Spleen (tissue), 7 donors: ENCODE results near the gene HOXB4.

Experiments used
- POLR2A ChIP-seq, 3 donors: fragments of 450-650 bp; IDR thresholded peaks; one replicate each; pipeline ENCODE4 v1.5.1; 2017; ENCODE audit warnings: antibody characterized with exemption in 3 of 3, mild to moderate bottlenecking in 1 of 3
- POLR2AphosphoS5 ChIP-seq, 3 donors: sonication (generic); formaldehyde crosslinking; IDR thresholded peaks; one replicate each; pipeline ENCODE4 v1.5.1; 2017; ENCODE audit warnings: antibody characterized with exemption in 3 of 3
- TF ChIP-seq, protein P1 (sequence below), 11 experiments: fragments of 200-600 bp in 7 of 11; fragments of 450-650 bp in 4 of 11; sonication (generic) in 4 of 11; IDR thresholded peaks in 8 of 11; conservative IDR thresholded peaks in 3 of 11; 1 replicate in 7 of 11; 2 replicates in 4 of 11; pipeline versions ENCODE4 v1.4.0 to v1.8.0; 2016 to 2021; ENCODE audit warnings: antibody characterized with exemption in 11 of 11, inconsistent platforms in 4 of 11, mild to moderate bottlenecking in 1 of 11
- donor health status: DM: no; HTN: no; CAD: no; lungs with moderate emphysema.
- donor health status: DM: no; HTN: no; CAD: no.
- donor health status: DM: no; HTN: no; CAD: no.

GRCh38 chr17:48596000-48596734 lies 18.0 kb upstream of the HOXB4 start:
- TF ChIP-seq, protein P1, sequence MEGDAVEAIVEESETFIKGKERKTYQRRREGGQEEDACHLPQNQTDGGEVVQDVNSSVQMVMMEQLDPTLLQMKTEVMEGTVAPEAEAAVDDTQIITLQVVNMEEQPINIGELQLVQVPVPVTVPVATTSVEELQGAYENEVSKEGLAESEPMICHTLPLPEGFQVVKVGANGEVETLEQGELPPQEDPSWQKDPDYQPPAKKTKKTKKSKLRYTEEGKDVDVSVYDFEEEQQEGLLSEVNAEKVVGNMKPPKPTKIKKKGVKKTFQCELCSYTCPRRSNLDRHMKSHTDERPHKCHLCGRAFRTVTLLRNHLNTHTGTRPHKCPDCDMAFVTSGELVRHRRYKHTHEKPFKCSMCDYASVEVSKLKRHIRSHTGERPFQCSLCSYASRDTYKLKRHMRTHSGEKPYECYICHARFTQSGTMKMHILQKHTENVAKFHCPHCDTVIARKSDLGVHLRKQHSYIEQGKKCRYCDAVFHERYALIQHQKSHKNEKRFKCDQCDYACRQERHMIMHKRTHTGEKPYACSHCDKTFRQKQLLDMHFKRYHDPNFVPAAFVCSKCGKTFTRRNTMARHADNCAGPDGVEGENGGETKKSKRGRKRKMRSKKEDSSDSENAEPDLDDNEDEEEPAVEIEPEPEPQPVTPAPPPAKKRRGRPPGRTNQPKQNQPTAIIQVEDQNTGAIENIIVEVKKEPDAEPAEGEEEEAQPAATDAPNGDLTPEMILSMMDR (IDR thresholded peaks at IDR 0.05 in 8 of 11, conservative IDR thresholded peaks at IDR 0.05 in 3 of 11) = no peak
- TF ChIP-seq POLR2A (IDR thresholded peaks at IDR 0.05) (no peak), POLR2AphosphoS5 (IDR thresholded peaks at IDR 0.05) (no peak)
